Measurements from ENCODE around the gene TBC1D1.

Gene TBC1D1

DNA sequence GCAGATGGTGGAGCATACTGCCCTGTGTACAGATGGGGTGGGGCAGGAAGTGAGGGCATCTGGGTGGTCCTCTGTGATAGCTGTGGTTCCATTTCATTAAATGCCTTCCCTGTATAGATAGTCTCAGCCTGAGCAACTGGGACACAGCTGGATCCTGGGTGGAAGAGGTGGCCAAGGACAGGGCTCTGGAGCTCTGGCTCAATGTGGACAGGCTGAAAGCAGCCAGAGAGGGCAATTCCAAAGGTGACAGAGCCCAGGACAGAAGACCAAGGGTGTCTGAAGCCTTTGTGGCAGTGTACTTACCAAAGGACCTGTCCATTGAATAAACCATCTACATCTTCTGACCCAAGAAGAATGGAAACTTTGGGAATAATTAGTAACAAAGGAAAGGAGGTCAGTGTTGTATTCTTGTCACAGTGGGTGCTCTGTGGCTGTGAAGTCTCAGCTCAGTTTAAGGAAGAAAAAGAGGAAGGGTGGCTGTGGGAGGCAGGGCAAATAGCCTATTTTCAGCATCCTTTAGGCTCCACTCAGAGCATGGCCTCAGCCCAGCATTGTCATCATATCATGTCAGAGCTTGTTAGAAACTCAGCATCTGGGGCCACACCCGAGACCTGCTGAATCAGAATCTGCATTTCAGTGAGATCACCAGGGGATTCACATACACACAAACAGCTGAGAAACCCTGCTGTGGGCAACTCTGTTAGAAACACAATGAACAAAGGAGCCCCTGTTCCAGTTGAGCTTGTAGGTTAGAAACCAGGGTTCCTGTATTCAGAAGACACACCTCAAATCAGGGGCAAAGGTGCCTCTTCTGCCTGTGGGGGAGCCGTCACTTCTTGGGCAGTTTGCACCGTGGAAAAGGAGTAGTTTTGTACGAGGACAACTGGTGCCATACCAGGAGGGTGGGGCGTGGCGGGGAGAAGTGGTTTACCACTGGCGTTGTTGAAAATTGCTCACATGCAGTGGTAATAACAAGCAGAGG is 237.9 kb downstream of the TBC1D1 start:
- Mint-ChIP-seq H3K36me3 (ENCODE audit: low read depth) (peaks cover 34% of the 10 kb centered on the region), H3K4me1 (peaks cover 57% of the 10 kb centered on the region), H3K27ac (peak overlapping the region; percentile 93 to 98 (median 95)), H3K4me3 (no peak overlapping the region), H3K9me3 (no peaks in the 10 kb centered on the region), H3K27me3 (ENCODE audit: low read depth) (no peaks in the 10 kb centered on the region)
- TF ChIP-seq CTCF (IDR thresholded peaks at IDR 0.05; ENCODE audit: unreplicated experiment in 3 of 3) = no peak

GRCh38 chr4:38129460-38130227 is 238.8 kb downstream of the TBC1D1 start:
- Mint-ChIP-seq H3K27ac (peak overlapping the region; percentile 93 to 98 (median 95)), H3K36me3 (ENCODE audit: low read depth) (peaks cover 43% of the 10 kb centered on the region), H3K4me1 (peaks cover 65% of the 10 kb centered on the region), H3K4me3 (peak overlapping the region in 2 of 3 experiments; percentile 12 to 41), H3K27me3 (ENCODE audit: low read depth) (no peaks in the 10 kb centered on the region), H3K9me3 (no peaks in the 10 kb centered on the region)
- no peak for TF ChIP-seq CTCF (IDR thresholded peaks at IDR 0.05; ENCODE audit: unreplicated experiment in 3 of 3)

DNA sequence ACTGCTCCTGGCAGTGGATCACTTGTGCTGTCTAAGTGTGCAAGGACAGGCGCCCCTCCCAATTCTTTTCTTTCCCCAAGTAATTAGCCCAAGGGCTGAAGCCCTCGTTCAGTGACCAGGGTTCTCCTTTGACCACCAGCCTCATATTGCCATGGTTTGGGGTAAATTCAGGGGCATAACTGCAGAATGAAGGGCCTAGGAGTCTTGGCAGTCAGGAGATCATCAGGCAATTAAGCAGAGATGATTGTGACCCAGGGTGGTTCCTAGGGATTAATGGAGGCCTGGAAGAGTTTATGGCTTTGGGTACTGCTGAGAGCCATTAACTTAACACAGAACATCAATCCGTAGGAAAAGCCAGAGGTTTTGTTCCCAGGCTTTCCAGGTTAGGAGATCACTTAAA is 240.0 kb downstream of the TBC1D1 start:
- TF ChIP-seq CTCF (IDR thresholded peaks at IDR 0.05; ENCODE audit: unreplicated experiment in 3 of 3) = no peak
- no peaks in the 10 kb centered on the region for H3K9me3 Mint-ChIP-seq
- H3K4me1 Mint-ChIP-seq = peaks cover 70% of the 10 kb centered on the region
- H3K36me3 Mint-ChIP-seq (ENCODE audit: low read depth) = peaks cover 42% of the 10 kb centered on the region
- no peaks in the 10 kb centered on the region for H3K27me3 Mint-ChIP-seq (ENCODE audit: low read depth)
- peak overlapping the region; percentile 93 to 98 (median 95) for H3K27ac Mint-ChIP-seq
- no peak overlapping the region for H3K4me3 Mint-ChIP-seq

GRCh38 chr4:38131371-38132091 is 240.6 kb downstream of the TBC1D1 start:
- no peaks in the 10 kb centered on the region for H3K9me3 Mint-ChIP-seq

More at GRCh38 chr4:38131371-38132091, 240.6 kb downstream of the TBC1D1 start:
- Mint-ChIP-seq H3K27me3 (ENCODE audit: low read depth) (no peaks in the 10 kb centered on the region), H3K36me3 (ENCODE audit: low read depth) (peaks cover 48% of the 10 kb centered on the region), H3K4me1 (peaks cover 70% of the 10 kb centered on the region), H3K4me3 (peak overlapping the region in 1 of 3 experiments; percentile 2), H3K27ac (peak overlapping the region; percentile 93 to 98 (median 95))
- TF ChIP-seq CTCF (IDR thresholded peaks at IDR 0.05; ENCODE audit: unreplicated experiment in 3 of 3) = no peak

Measured in nephron (organoid).